Activated naive CD8-positive, alpha-beta T cell treated with anti-CD3 and anti-CD28 coated beads for 36 hours (primary cell): ENCODE data around the gene MBOAT2. TPM values are rescaled to one million over a fixed set of nuclear protein-coding genes. Genes with fewer than 3 reads are reported as not detected.
"Not testable (repeated sequence)": the region's sequence is repeated elsewhere in the genome, so short reads cannot be mapped to it uniquely, and the experiment has no call there.

Source experiments
- DNase-seq: peaks from one replicate; pipeline ENCODE4 v3.0.0; 2021
- H3K27ac Mint-ChIP-seq: one replicate; pipeline ENCODE4 v1.8.0; 2022; ENCODE audit warnings: mild to moderate bottlenecking, moderate library complexity, mixed read lengths
- H3K27me3 Mint-ChIP-seq: one replicate; pipeline ENCODE4 v1.8.0; 2022; ENCODE audit warnings: mild to moderate bottlenecking, mixed read lengths
- H3K36me3 Mint-ChIP-seq: one replicate; pipeline ENCODE4 v1.8.0; 2021; ENCODE audit warnings: mild to moderate bottlenecking, mixed read lengths
- H3K4me1 Mint-ChIP-seq: one replicate; pipeline ENCODE4 v1.8.0; 2021; ENCODE audit warnings: mixed read lengths
- H3K4me3 Mint-ChIP-seq: one replicate; pipeline ENCODE4 v1.8.0; 2022; ENCODE audit warnings: mild to moderate bottlenecking, moderate library complexity, mixed read lengths
- H3K9me3 Mint-ChIP-seq: one replicate; pipeline ENCODE4 v1.8.0; 2022; ENCODE audit warnings: mixed read lengths
- total RNA-seq, 2 experiments: library from RNA; stranded (reverse); gene quantifications; one replicate each; pipeline ENCODE4 v1.2.3, GENCODE V29; 2021

The MBOAT2 gene
- total RNA-seq, 2 experiments from 2014 or later, result 2.0 to 2.1 TPM

DNA sequence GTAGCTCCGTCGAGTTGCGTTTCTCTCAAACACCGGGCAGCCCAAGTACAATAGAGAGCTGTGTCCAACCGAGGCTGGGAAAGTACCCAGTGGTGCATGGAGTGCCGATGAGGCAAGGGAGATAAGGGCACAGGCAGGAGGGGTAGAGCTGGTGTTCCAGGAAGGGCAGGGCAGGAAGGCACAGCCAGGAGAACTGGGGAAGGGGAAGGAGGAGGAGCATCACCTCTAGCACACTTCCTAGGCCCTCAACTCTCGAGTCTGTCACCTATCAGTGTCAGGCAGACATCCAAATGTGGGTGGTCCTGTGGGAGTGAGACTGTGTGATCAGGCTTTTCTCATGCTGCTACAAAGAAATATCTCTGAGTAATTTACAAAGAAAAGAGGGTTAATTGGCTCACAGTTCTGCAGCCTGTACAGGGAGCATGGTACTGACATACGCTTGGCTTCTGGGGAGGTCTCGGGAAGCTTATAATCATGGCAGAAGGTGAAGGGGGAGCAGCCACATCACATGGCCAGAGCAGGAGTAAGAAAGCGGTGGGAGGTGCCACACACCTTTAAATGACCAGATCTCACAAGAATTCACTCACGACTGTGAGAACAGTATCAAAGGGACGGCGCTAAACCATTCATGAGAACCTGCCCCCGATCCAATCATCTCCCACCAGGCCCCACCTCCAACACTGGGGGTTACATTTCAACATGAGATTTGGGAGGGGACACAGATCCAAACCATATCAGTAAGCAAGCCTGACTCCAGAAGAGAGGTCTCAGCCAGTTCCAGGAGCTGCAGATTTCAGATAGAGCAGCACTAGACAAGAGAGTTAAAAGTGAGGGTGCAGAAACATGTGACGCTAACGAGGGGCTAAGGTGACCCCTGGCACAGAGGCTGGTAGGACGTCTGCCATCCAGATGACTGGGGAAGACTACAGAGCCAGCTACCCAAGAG, 75.7 kb downstream of the MBOAT2 start:
- no peaks in the 10 kb centered on the region for H3K36me3 Mint-ChIP-seq
- H3K27ac Mint-ChIP-seq, result no peak overlapping the region

GRCh38 chr2:8926356-8926755, 77.1 kb downstream of the MBOAT2 start:
- H3K27ac Mint-ChIP-seq, result no peak overlapping the region
- H3K27me3 Mint-ChIP-seq, result no peaks in the 10 kb centered on the region
- no peaks in the 10 kb centered on the region for H3K9me3 Mint-ChIP-seq
- no peak for DNase-seq
- no peak overlapping the region for H3K4me3 Mint-ChIP-seq
- no peaks in the 10 kb centered on the region for H3K4me1 Mint-ChIP-seq
- no peaks in the 10 kb centered on the region for H3K36me3 Mint-ChIP-seq

More for the DNA sequence above, 75.7 kb downstream of the MBOAT2 start:
- Mint-ChIP-seq H3K27me3 (no peaks in the 10 kb centered on the region), H3K4me1 (no peaks in the 10 kb centered on the region), H3K4me3 (no peak overlapping the region), H3K9me3 (no peaks in the 10 kb centered on the region)
- no peak for DNase-seq

- no peak for DNase-seq
- Mint-ChIP-seq H3K4me1 (no peaks in the 10 kb centered on the region), H3K4me3 (no peak overlapping the region)
Measured at GRCh38 chr2:8925411-8925810, 78.1 kb downstream of the MBOAT2 start.

DNA sequence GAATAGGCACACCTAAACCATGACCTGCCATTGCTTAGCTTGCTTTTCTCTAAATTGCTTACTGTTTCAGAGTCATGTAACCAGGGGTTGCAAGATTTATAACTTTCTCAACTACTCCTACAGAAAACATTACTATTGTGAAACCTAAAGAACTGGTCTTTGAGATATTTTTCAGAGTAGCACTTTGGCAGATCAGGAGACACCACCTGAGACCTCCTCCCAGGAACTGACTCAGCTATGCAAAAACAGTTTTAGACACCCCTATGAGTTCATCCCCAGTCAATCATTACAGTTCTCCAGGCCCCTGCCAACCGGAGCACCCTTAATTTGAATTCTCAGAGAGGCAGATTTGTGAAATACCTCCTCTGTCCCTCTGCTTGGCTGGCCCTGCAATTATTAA, 80.3 kb downstream of the MBOAT2 start:
- Mint-ChIP-seq H3K27me3 (no peaks in the 10 kb centered on the region), H3K27ac (no peak overlapping the region), H3K36me3 (no peaks in the 10 kb centered on the region), H3K4me1 (no peaks in the 10 kb centered on the region), H3K9me3 (no peaks in the 10 kb centered on the region), H3K4me3 (no peak overlapping the region)
- no peak for DNase-seq

More at GRCh38 chr2:8925411-8925810, 78.1 kb downstream of the MBOAT2 start:
- Mint-ChIP-seq H3K9me3 (no peaks in the 10 kb centered on the region), H3K27me3 (no peaks in the 10 kb centered on the region), H3K27ac (no peak overlapping the region), H3K36me3 (no peaks in the 10 kb centered on the region)

- H3K27me3 Mint-ChIP-seq, result no peaks in the 10 kb centered on the region
- H3K4me3 Mint-ChIP-seq, result no peak overlapping the region
- no peaks in the 10 kb centered on the region for H3K36me3 Mint-ChIP-seq
- no peak overlapping the region for H3K27ac Mint-ChIP-seq
- H3K4me1 Mint-ChIP-seq, result no peaks in the 10 kb centered on the region
- no peaks in the 10 kb centered on the region for H3K9me3 Mint-ChIP-seq
- no peak for DNase-seq
Measured at GRCh38 chr2:8922431-8922830, 81.1 kb downstream of the MBOAT2 start.

GRCh38 chr2:8918412-8918811, 85.1 kb downstream of the MBOAT2 start:
- peaks cover 4% of the 10 kb centered on the region for H3K9me3 Mint-ChIP-seq
- no peak overlapping the region for H3K4me3 Mint-ChIP-seq
- H3K36me3 Mint-ChIP-seq, result no peaks in the 10 kb centered on the region
- no peaks in the 10 kb centered on the region for H3K27me3 Mint-ChIP-seq
- H3K4me1 Mint-ChIP-seq, result no peaks in the 10 kb centered on the region
- H3K27ac Mint-ChIP-seq, result no peak overlapping the region
- DNase-seq, result no peak

DNA sequence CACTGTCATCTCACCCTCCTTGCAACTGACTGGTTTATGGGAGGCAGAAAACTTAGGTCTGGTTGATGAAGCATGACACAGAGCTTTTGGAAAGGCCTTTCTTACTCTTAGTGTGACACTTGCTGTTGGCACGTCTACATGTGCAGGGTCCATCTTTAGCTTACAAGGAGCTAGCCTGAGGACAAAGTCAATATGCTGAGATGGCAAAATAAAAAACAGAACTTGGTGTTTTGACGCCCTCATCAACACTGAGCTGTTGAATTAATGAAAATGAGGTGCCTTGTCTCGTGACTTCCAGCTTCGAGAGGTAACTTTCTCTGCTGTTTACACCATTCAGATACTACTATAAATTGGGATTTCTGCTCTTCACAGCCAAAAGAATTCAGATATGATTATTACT, 87.5 kb downstream of the MBOAT2 start:
- H3K4me3 Mint-ChIP-seq, result no peak overlapping the region
- no peak overlapping the region for H3K27ac Mint-ChIP-seq
- H3K4me1 Mint-ChIP-seq, result no peaks in the 10 kb centered on the region
- peaks cover 6% of the 10 kb centered on the region for H3K9me3 Mint-ChIP-seq
- no peak for DNase-seq
- peaks cover 3% of the 10 kb centered on the region for H3K27me3 Mint-ChIP-seq
- peaks cover 5% of the 10 kb centered on the region for H3K36me3 Mint-ChIP-seq

GRCh38 chr2:8913767-8914166, 89.7 kb downstream of the MBOAT2 start:
- H3K36me3 Mint-ChIP-seq, H3K4me1 Mint-ChIP-seq, H3K27me3 Mint-ChIP-seq, H3K9me3 Mint-ChIP-seq, DNase-seq, H3K27ac Mint-ChIP-seq, H3K4me3 Mint-ChIP-seq: not testable (repeated sequence)

- no peak overlapping the region for H3K27ac Mint-ChIP-seq
- H3K27me3 Mint-ChIP-seq, result peaks cover 8% of the 10 kb centered on the region
- DNase-seq, result no peak
- no peak overlapping the region for H3K4me3 Mint-ChIP-seq
- peaks cover 5% of the 10 kb centered on the region for H3K36me3 Mint-ChIP-seq
- H3K9me3 Mint-ChIP-seq, result peaks cover 2% of the 10 kb centered on the region
- H3K4me1 Mint-ChIP-seq, result no peaks in the 10 kb centered on the region
Measured at GRCh38 chr2:8907764-8908288, 95.7 kb downstream of the MBOAT2 start.

DNA sequence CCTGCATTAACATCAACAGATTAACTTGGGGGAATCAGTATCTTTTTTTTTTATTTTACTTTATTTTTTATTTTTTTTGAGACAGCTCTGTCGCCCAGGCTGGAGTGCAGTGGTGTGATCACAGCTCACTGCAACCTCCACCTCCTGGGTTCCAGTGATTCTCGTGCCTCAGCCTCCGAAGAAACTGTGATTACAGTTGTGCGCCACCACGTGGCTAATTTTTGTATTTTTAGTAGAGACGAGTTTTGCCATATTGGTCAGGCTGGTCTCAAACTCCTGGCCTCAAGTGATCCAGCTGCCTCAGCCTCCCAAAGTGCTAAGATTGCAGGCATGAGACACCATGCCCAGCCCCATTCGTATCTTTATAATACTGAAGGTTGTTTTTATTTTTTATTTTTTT, 99.6 kb downstream of the MBOAT2 start:
- not testable (repeated sequence) for H3K4me1 Mint-ChIP-seq, DNase-seq, H3K27me3 Mint-ChIP-seq

DNA sequence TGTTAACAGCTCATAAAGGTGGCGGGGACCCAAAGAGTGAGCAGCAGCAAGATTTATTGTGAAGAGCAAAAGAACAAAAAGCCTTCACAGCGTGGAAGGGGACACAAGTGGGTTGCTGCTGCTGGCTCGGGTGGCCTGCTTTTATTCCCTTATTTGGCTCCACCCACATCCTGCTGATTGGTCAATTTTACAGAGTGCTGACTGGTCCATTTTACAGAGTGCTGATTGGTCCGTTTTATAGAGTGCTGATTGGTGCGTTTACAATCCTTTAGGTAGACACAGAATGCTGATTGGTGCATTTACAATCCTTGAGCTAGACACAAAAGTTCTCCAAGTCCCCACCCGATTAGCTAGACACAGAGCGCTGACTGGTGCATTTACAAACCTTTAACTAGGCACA, 100.7 kb downstream of the MBOAT2 start:
- H3K9me3 Mint-ChIP-seq, H3K27ac Mint-ChIP-seq, H3K36me3 Mint-ChIP-seq, DNase-seq, H3K27me3 Mint-ChIP-seq, H3K4me1 Mint-ChIP-seq, H3K4me3 Mint-ChIP-seq: not testable (repeated sequence)

More for the DNA sequence above, 99.6 kb downstream of the MBOAT2 start:
- not testable (repeated sequence) for H3K4me3 Mint-ChIP-seq, H3K36me3 Mint-ChIP-seq, H3K27ac Mint-ChIP-seq, H3K9me3 Mint-ChIP-seq

- not testable (repeated sequence) for H3K4me3 Mint-ChIP-seq, H3K27ac Mint-ChIP-seq, DNase-seq
Measured at GRCh38 chr2:8897206-8897605, 106.3 kb downstream of the MBOAT2 start.

DNA sequence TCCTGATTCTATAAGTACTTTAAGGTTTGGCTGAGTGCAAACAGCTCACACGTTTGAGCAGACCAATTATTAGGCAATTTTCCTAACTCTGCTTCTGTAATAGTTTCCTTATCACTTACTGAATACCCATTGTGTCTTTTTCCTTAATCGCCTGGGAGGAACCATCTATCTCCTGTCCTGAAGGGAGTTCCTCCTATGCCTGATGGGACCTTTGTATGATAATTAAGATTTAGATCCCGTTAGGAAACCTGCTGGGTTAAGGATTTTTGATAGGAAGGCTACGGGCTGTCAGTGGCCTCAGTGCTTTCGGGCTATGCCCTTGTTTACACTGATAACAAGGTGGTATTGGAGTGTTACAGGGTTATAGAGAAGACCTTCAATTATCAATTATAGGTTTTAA, 106.8 kb downstream of the MBOAT2 start:
- not testable (repeated sequence) for H3K27me3 Mint-ChIP-seq, H3K36me3 Mint-ChIP-seq, H3K4me3 Mint-ChIP-seq, H3K27ac Mint-ChIP-seq, H3K4me1 Mint-ChIP-seq, H3K9me3 Mint-ChIP-seq, DNase-seq

More at GRCh38 chr2:8897206-8897605, 106.3 kb downstream of the MBOAT2 start:
- H3K9me3 Mint-ChIP-seq, H3K4me1 Mint-ChIP-seq, H3K27me3 Mint-ChIP-seq, H3K36me3 Mint-ChIP-seq: not testable (repeated sequence)

DNA sequence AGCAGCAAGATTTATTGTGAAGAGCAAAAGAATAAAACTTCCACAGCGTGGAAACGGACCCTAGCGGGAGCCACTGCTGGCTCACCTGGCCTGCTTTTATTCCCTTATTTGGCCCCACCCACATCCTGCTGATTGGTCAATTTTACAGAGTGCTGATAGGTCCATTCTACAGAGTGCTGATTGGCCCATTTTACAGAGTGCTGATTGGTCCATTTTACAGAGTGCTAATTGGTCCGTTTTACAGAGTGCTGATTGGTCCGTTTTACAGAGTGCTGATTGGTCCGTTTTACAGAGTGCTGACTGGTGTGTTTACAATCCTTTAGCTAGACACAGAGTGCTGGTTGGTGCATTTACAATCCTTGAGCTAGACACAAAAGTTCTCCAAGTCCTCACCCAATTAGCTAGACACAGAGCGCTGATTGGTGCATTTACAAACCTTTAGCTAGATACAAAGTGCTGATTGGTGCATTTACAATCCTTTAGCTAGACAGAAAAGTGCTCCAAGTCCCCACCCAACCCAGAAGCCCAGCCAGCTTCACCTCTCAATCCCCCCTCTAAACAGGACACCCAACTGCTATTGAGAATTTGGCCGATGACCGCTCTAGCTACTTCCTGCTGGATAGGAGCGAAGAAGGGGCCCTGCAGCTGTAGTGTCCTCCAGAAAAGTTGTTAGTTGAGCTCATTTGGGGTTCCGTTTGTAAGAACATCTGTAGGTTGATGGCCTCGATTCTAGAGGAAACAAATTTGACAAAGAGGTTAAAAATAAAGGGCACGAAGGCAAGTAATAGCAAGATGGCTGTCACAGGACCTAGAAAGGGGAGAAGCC, 108.2 kb downstream of the MBOAT2 start:
- H3K9me3 Mint-ChIP-seq, H3K4me1 Mint-ChIP-seq, H3K27me3 Mint-ChIP-seq, H3K4me3 Mint-ChIP-seq, H3K36me3 Mint-ChIP-seq, DNase-seq, H3K27ac Mint-ChIP-seq: not testable (repeated sequence)
